Neuron (in vitro differentiated cells): Measurements from ENCODE around the gene AKT3.

Source experiments
- H2AFZ ChIP-seq: one replicate; pipeline ENCODE4 v1.6.1; 2013; ENCODE audit warnings: low read depth, mild to moderate bottlenecking, inconsistent platforms, low read length, moderate library complexity
- H3K27me3 ChIP-seq: one replicate; pipeline ENCODE4 v1.6.1; 2013; ENCODE audit warnings: low read length; ENCODE audit not compliant: insufficient read depth
- H3K36me3 ChIP-seq: one replicate; pipeline ENCODE4 v1.6.1; 2013; ENCODE audit warnings: low read length; ENCODE audit not compliant: insufficient read depth
- H3K4me1 ChIP-seq: one replicate; pipeline ENCODE4 v1.6.1; 2013; ENCODE audit warnings: low read length; ENCODE audit not compliant: insufficient read depth
- H3K4me3 ChIP-seq: 2 replicates; pipeline ENCODE4 v1.5.1; 2013; ENCODE audit warnings: mild to moderate bottlenecking, low read length, moderate library complexity
- H3K9me3 ChIP-seq: one replicate; pipeline ENCODE4 v1.6.1; 2013; ENCODE audit warnings: low read length

The AKT3 gene

GRCh38 chr1:243535014-243535413 is 315.0 kb downstream of the AKT3 start:
- no peak overlapping the region for H3K4me3 ChIP-seq
- no peak overlapping the region for H2AFZ ChIP-seq
- no peaks in the 10 kb centered on the region for H3K36me3 ChIP-seq
- H3K9me3 ChIP-seq, result peaks cover 3% of the 10 kb centered on the region
- no peaks in the 10 kb centered on the region for H3K4me1 ChIP-seq
- H3K27me3 ChIP-seq, result no peaks in the 10 kb centered on the region

- no peaks in the 10 kb centered on the region for H3K4me1 ChIP-seq
- H3K27me3 ChIP-seq, result no peaks in the 10 kb centered on the region
- no peaks in the 10 kb centered on the region for H3K36me3 ChIP-seq
- H3K4me3 ChIP-seq, result no peak overlapping the region
- peaks cover 4% of the 10 kb centered on the region for H3K9me3 ChIP-seq
- H2AFZ ChIP-seq, result no peak overlapping the region
Observed at GRCh38 chr1:243529512-243529911, 320.5 kb downstream of the AKT3 start.

- Histone ChIP-seq H3K36me3 (no peaks in the 10 kb centered on the region), H3K9me3 (peaks cover 4% of the 10 kb centered on the region), H3K4me3 (no peak overlapping the region), H3K4me1 (no peaks in the 10 kb centered on the region), H3K27me3 (no peaks in the 10 kb centered on the region), H2AFZ (no peak overlapping the region)
Observed at GRCh38 chr1:243528459-243529121, 321.5 kb downstream of the AKT3 start.

GRCh38 chr1:243526180-243526579 is 323.9 kb downstream of the AKT3 start:
- H3K4me1 ChIP-seq, result no peaks in the 10 kb centered on the region
- no peaks in the 10 kb centered on the region for H3K36me3 ChIP-seq
- peaks cover 4% of the 10 kb centered on the region for H3K9me3 ChIP-seq
- no peak overlapping the region for H2AFZ ChIP-seq
- H3K27me3 ChIP-seq, result no peaks in the 10 kb centered on the region
- no peak overlapping the region for H3K4me3 ChIP-seq

GRCh38 chr1:243525085-243525487 is 325.0 kb downstream of the AKT3 start:
- no peaks in the 10 kb centered on the region for H3K36me3 ChIP-seq
- H2AFZ ChIP-seq, result no peak overlapping the region

GRCh38 chr1:243523766-243524165 is 326.3 kb downstream of the AKT3 start:
- no peak overlapping the region for H3K4me3 ChIP-seq
- no peak overlapping the region for H2AFZ ChIP-seq
- H3K4me1 ChIP-seq, result no peaks in the 10 kb centered on the region
- H3K36me3 ChIP-seq, result no peaks in the 10 kb centered on the region
- no peaks in the 10 kb centered on the region for H3K27me3 ChIP-seq
- H3K9me3 ChIP-seq, result peaks cover 4% of the 10 kb centered on the region

More at GRCh38 chr1:243525085-243525487, 325.0 kb downstream of the AKT3 start:
- Histone ChIP-seq H3K4me1 (no peaks in the 10 kb centered on the region), H3K9me3 (peaks cover 4% of the 10 kb centered on the region), H3K27me3 (no peaks in the 10 kb centered on the region), H3K4me3 (no peak overlapping the region)

GRCh38 chr1:243520831-243521230 is 329.2 kb downstream of the AKT3 start:
- peaks cover 4% of the 10 kb centered on the region for H3K36me3 ChIP-seq
- no peak overlapping the region for H3K4me3 ChIP-seq
- H3K27me3 ChIP-seq, result no peaks in the 10 kb centered on the region
- no peak overlapping the region for H2AFZ ChIP-seq
- H3K9me3 ChIP-seq, result no peaks in the 10 kb centered on the region
- no peaks in the 10 kb centered on the region for H3K4me1 ChIP-seq

GRCh38 chr1:243514927-243515326 is 335.1 kb downstream of the AKT3 start:
- Histone ChIP-seq H2AFZ (no peak overlapping the region), H3K4me1 (no peaks in the 10 kb centered on the region), H3K36me3 (peaks cover 20% of the 10 kb centered on the region), H3K27me3 (no peaks in the 10 kb centered on the region), H3K4me3 (no peak overlapping the region), H3K9me3 (peaks cover 4% of the 10 kb centered on the region)

GRCh38 chr1:243513726-243514491 is 336.1 kb downstream of the AKT3 start:
- Histone ChIP-seq H3K36me3 (peaks cover 20% of the 10 kb centered on the region), H3K27me3 (no peaks in the 10 kb centered on the region), H3K4me3 (no peak overlapping the region), H2AFZ (no peak overlapping the region), H3K9me3 (peaks cover 4% of the 10 kb centered on the region), H3K4me1 (no peaks in the 10 kb centered on the region)

- Histone ChIP-seq H3K4me1 (peaks cover 25% of the 10 kb centered on the region), H2AFZ (no peak overlapping the region), H3K36me3 (peaks cover 21% of the 10 kb centered on the region), H3K4me3 (no peak overlapping the region), H3K27me3 (no peaks in the 10 kb centered on the region), H3K9me3 (peaks cover 4% of the 10 kb centered on the region)
Observed at GRCh38 chr1:243510928-243511327, 339.1 kb downstream of the AKT3 start.

- no peak overlapping the region for H3K4me3 ChIP-seq
Observed at GRCh38 chr1:243508943-243509342, 341.1 kb downstream of the AKT3 start.

GRCh38 chr1:243508303-243508713 is 341.7 kb downstream of the AKT3 start:
- Histone ChIP-seq H2AFZ (no peak overlapping the region), H3K27me3 (no peaks in the 10 kb centered on the region), H3K36me3 (peaks cover 29% of the 10 kb centered on the region), H3K9me3 (peaks cover 6% of the 10 kb centered on the region), H3K4me1 (peaks cover 32% of the 10 kb centered on the region), H3K4me3 (no peak overlapping the region)

More at GRCh38 chr1:243508943-243509342, 341.1 kb downstream of the AKT3 start:
- H3K4me1 ChIP-seq, result peaks cover 28% of the 10 kb centered on the region
- no peak overlapping the region for H2AFZ ChIP-seq
- H3K9me3 ChIP-seq, result peaks cover 6% of the 10 kb centered on the region
- peaks cover 27% of the 10 kb centered on the region for H3K36me3 ChIP-seq
- no peaks in the 10 kb centered on the region for H3K27me3 ChIP-seq

- Histone ChIP-seq H3K4me3 (no peak overlapping the region), H3K9me3 (peaks cover 3% of the 10 kb centered on the region), H3K4me1 (peaks cover 35% of the 10 kb centered on the region), H3K36me3 (peaks cover 29% of the 10 kb centered on the region), H3K27me3 (no peaks in the 10 kb centered on the region), H2AFZ (no peak overlapping the region)
Observed at GRCh38 chr1:243507672-243508302, 342.3 kb downstream of the AKT3 start.
